Measurements from ENCODE around the gene RASGEF1B. TPM values are rescaled to one million over a fixed set of nuclear protein-coding genes. Genes with fewer than 3 reads are reported as not detected.
A peak's percentile ranks its signal among the peaks of the same experiment; 100 is the strongest.

RASGEF1B gene
- total and polyA plus RNA-seq, 2 of the 4 experiments (the other 2 are of a cell fraction) = 0.09 to 0.36 TPM

DNA sequence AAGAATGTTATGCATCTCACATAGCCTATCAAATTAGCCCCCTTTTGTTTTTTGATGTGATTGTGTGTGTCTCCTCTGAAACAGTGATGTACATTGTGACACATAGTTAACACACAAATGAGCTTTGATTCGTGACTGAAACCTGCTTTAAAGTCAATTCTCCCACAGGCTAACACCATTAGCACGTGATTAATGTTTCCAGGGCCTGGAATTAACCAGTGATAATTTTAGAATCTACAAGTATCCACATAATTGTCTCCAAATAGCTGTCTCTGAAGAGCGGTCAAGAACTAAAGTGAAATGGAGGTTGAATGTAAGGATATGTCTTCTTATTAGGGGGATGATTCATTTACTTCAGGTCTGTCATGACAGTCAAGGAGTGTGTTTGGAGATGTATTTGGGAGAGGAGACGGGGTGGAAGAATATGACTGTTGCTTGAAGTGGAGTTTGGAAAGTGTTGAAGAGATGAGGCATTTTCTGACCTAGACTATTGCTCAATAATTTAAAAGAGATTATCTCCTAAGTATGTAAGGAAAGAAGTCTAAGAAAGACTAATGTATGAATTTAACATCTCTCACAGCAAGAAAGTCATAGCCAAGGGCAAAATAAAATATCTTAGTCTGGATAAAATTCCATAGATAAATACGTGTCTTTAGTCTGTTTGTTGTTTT is 13.7 kb upstream of the RASGEF1B start:
- Histone ChIP-seq H3K9me1 (ENCODE audit: insufficient read depth, low read length) (no peaks in the 10 kb centered on the region), H4K91ac (ENCODE audit: insufficient read depth, low read depth, low read length) (no peak overlapping the region), H2BK5ac (ENCODE audit: low read depth, low read length, poor library complexity, severe bottlenecking) (no peak overlapping the region), H4K5ac (ENCODE audit: low read depth, low read length) (no peak overlapping the region), H3K23ac (ENCODE audit: low read depth, low read length) (no peak overlapping the region), H3K4me3 (ENCODE audit: insufficient read depth, low read depth, low read length) (no peak overlapping the region), H4K20me1 (ENCODE audit: insufficient read depth, low read length) (no peaks in the 10 kb centered on the region), H3K18ac (ENCODE audit: low read depth, low read length) (no peak overlapping the region), H2BK15ac (ENCODE audit: low read depth, low read length) (no peak overlapping the region), H3K27me3 (ENCODE audit: control insufficient read depth, insufficient read depth, low read length) (peaks cover 3% of the 10 kb centered on the region), H3K36me3 (ENCODE audit: control insufficient read depth, insufficient read depth, low read length) (no peaks in the 10 kb centered on the region), H2AFZ (replicated peaks; ENCODE audit: low read length, poor library complexity) (no peak overlapping the region), H3K4me1 (ENCODE audit: control insufficient read depth, insufficient read depth, low read length) (no peaks in the 10 kb centered on the region), H3K79me1 (ENCODE audit: low read depth in 1 of 2, low read length in 2 of 2) (no peaks in the 10 kb centered on the region), H2AK9ac (replicated peaks; ENCODE audit: low read depth, low read length, poor library complexity) (no peak overlapping the region), H4K8ac (ENCODE audit: low read depth in 2 of 2, low read length in 2 of 2) (no peak overlapping the region), H2AK5ac (ENCODE audit: low read depth, low read length) (no peak overlapping the region), H3K14ac (replicated peaks; ENCODE audit: low read depth, low read length) (no peak overlapping the region), H3K27ac (ENCODE audit: insufficient read depth, low read length) (no peak overlapping the region), H2BK120ac (ENCODE audit: low read depth, low read length) (no peak overlapping the region), H2BK20ac (ENCODE audit: low read depth, low read length) (no peak overlapping the region), H3K4me2 (ENCODE audit: low read depth, low read length) (no peak overlapping the region), H3K9me3 (ENCODE audit: control insufficient read depth, insufficient read depth, low read length) (no peaks in the 10 kb centered on the region), H3K56ac (ENCODE audit: extremely low read depth, insufficient read depth, low read length) (no peak overlapping the region), H3K4ac (ENCODE audit: low read depth, low read length) (no peak overlapping the region), H3K9ac (ENCODE audit: low read depth, low read length) (no peak overlapping the region)
- intact Hi-C loops (cut with micrococcal nuclease) = no loop called here
- POLR2A ChIA-PET (ENCODE audit: unreplicated experiment) = no interaction called here
- CTCF ChIA-PET = no interaction called here
- ATAC-seq (ENCODE audit: low read depth) = peak; percentile 48; the same call in 1 of the 2 replicates
- no CpG with 5 or more reads among the region's 5 CpGs for WGBS, 2 experiments (ENCODE audit: extremely low coverage in 2 of 2, insufficient read length in 1 of 2)
- dilution Hi-C loops (cut with HindIII; ENCODE audit: low sequenced_read_pairs, unreplicated experiment) = no loop called here
- peak; percentile 62 for TF ChIP-seq CEBPB (IDR thresholded peaks at IDR 0.05; ENCODE audit: low read depth, low read length)
- TF ChIP-seq, protein P1, sequence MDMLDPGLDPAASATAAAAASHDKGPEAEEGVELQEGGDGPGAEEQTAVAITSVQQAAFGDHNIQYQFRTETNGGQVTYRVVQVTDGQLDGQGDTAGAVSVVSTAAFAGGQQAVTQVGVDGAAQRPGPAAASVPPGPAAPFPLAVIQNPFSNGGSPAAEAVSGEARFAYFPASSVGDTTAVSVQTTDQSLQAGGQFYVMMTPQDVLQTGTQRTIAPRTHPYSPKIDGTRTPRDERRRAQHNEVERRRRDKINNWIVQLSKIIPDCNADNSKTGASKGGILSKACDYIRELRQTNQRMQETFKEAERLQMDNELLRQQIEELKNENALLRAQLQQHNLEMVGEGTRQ (IDR thresholded peaks at IDR 0.05; ENCODE audit: low read depth, low read length) = no peak
- DNase-seq = no peak
- BruUV-seq (replicated peaks) = no TSS peak
- in situ Hi-C loops (cut with MboI; ENCODE audit: low sequenced_read_pairs) = no loop called here

All from IMR-90 (cell line).